ENCODE data around the gene COL23A1.

Gene COL23A1

DNA sequence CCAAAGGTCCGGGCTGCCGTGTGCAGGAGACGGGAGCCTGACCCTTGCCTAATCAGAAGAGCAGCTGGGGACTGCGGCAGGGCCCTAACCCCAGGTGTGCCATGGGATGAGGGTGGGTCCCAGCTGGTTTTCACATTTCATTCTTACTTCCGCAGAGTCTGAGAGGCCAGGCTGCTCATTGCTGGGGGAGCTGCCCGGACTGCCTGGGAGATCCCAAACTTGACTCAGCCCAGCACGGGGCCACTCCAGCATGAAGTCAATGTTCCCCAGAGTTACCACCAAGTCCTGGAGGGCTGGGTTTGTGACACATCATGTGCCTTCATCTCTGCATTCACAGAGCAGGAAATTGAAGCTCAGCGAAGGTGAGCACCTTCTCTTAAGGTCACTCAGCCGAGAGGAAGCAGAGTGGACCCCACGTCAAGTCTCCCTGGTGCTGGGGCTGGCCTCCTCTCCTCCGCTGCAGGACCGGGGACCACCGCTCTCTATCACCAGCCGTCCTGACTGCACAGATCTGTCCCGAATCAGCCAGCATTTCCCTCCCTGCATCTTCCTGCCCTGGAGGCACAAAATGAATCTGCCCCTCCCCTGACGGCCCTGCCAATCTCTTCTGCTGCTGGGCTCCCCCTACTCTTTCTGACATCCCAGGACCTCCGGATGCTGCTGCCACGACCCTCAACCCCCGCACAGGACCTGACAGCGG is 303.0 kb downstream of the COL23A1 start:
- H3K4me3 ChIP-seq (replicated peaks; ENCODE audit: low read depth, low read length), result no peak overlapping the region
- TF ChIP-seq, protein P1, sequence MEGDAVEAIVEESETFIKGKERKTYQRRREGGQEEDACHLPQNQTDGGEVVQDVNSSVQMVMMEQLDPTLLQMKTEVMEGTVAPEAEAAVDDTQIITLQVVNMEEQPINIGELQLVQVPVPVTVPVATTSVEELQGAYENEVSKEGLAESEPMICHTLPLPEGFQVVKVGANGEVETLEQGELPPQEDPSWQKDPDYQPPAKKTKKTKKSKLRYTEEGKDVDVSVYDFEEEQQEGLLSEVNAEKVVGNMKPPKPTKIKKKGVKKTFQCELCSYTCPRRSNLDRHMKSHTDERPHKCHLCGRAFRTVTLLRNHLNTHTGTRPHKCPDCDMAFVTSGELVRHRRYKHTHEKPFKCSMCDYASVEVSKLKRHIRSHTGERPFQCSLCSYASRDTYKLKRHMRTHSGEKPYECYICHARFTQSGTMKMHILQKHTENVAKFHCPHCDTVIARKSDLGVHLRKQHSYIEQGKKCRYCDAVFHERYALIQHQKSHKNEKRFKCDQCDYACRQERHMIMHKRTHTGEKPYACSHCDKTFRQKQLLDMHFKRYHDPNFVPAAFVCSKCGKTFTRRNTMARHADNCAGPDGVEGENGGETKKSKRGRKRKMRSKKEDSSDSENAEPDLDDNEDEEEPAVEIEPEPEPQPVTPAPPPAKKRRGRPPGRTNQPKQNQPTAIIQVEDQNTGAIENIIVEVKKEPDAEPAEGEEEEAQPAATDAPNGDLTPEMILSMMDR (IDR thresholded peaks at IDR 0.05; ENCODE audit: low read length, missing control alignments), result no peak
- DNase-seq (ENCODE audit: low read depth), result no peak

- TF ChIP-seq, protein P1 (IDR thresholded peaks at IDR 0.05; ENCODE audit: low read length, missing control alignments), result no peak
- DNase-seq (ENCODE audit: low read depth), result no peak
- H3K4me3 ChIP-seq (replicated peaks; ENCODE audit: low read depth, low read length), result no peak overlapping the region
These were observed 303.7 kb downstream of the COL23A1 start for GRCh38 chr5:178286226-178287090.

DNA sequence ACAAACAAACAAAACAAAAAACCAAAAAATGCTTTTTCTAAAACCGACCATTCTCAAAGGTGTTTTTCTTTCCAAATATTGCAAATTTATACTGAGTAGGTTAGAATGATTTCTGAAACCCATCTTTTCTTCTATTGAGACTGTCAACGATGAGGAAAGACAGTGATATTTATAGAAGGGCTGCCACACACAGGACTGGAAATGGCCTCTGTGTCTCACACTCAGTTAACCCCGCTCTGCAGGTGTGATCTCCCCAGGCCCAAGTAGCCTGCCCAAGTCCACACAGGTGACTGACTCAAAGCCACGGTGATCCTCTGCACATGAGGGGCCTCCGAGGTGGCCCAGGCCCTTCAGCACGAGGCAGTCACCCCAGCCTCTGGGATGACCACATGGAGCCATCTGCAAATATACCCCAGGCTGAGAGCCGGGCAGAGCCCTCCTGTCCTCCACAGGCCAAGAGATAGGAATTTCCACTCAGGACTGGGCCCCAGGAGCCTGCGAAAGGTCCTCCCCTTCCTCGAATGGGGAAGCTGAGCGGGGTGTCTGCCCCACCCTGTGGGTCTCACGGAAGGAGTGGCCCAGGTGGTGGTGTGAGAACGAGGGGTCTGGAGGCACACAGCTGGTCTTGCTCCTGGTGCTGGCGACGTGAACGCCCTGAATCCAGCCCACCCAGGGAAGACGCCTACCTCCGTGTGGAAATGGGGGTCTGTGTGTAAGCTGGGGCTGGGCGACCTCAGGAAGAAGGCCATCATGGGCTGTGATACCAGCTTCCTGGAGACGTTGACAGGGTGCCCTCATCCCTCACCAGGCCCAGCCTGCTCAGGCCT is 304.6 kb downstream of the COL23A1 start:
- no peak for DNase-seq (ENCODE audit: low read depth)
- no peak overlapping the region for H3K4me3 ChIP-seq (replicated peaks; ENCODE audit: low read depth, low read length)
- TF ChIP-seq, protein P1 (IDR thresholded peaks at IDR 0.05; ENCODE audit: low read length, missing control alignments), result no peak

- DNase-seq (ENCODE audit: low read depth), result no peak
- TF ChIP-seq, protein P1 (IDR thresholded peaks at IDR 0.05; ENCODE audit: low read length, missing control alignments), result no peak
- H3K4me3 ChIP-seq (replicated peaks; ENCODE audit: low read depth, low read length), result no peak overlapping the region
These were observed 305.2 kb downstream of the COL23A1 start for GRCh38 chr5:178284996-178285395.

GRCh38 chr5:178284093-178284675 is 306.0 kb downstream of the COL23A1 start:
- TF ChIP-seq, protein P1 (IDR thresholded peaks at IDR 0.05; ENCODE audit: low read length, missing control alignments), result peak; percentile 61
- DNase-seq (ENCODE audit: low read depth), result peak; percentile 12

DNA sequence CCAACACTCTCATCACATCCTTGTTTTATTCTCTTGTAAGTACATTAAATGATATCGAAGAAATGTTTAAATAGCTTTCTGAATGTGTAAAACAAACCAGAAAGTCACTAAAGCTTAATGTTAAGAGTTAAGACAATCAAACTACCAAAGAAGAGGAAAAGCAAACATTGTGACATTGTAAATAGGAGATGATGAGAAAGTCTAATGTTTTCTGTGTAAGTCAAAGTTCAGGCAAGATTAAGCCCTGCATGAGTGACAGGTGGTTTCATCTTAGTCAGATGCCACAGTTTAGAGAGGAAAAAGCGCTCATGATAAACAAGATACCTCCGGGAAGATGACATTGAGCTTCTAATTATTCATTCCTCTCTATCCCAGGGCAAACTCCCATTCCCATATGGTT is 306.7 kb downstream of the COL23A1 start:
- H3K4me3 ChIP-seq (replicated peaks; ENCODE audit: low read depth, low read length), result no peak overlapping the region
- no peak for DNase-seq (ENCODE audit: low read depth)
- TF ChIP-seq, protein P1 (IDR thresholded peaks at IDR 0.05; ENCODE audit: low read length, missing control alignments), result no peak

More at GRCh38 chr5:178284093-178284675, 306.0 kb downstream of the COL23A1 start:
- H3K4me3 ChIP-seq (replicated peaks; ENCODE audit: low read depth, low read length), result no peak overlapping the region

All from fibroblast of pulmonary artery (primary cell).